ENCODE results near the gene HOOK2. TPM values are rescaled to one million over a fixed set of nuclear protein-coding genes. Genes with fewer than 3 reads are reported as not detected.
"Not testable (repeated sequence)": the region's sequence is repeated elsewhere in the genome, so short reads cannot be mapped to it uniquely, and the experiment has no call there.

The HOOK2 gene, protein sequence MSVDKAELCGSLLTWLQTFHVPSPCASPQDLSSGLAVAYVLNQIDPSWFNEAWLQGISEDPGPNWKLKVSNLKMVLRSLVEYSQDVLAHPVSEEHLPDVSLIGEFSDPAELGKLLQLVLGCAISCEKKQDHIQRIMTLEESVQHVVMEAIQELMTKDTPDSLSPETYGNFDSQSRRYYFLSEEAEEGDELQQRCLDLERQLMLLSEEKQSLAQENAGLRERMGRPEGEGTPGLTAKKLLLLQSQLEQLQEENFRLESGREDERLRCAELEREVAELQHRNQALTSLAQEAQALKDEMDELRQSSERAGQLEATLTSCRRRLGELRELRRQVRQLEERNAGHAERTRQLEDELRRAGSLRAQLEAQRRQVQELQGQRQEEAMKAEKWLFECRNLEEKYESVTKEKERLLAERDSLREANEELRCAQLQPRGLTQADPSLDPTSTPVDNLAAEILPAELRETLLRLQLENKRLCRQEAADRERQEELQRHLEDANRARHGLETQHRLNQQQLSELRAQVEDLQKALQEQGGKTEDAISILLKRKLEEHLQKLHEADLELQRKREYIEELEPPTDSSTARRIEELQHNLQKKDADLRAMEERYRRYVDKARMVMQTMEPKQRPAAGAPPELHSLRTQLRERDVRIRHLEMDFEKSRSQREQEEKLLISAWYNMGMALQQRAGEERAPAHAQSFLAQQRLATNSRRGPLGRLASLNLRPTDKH
- total RNA-seq, result 10 to 100 TPM; 20.0 to 20.3 TPM

DNA sequence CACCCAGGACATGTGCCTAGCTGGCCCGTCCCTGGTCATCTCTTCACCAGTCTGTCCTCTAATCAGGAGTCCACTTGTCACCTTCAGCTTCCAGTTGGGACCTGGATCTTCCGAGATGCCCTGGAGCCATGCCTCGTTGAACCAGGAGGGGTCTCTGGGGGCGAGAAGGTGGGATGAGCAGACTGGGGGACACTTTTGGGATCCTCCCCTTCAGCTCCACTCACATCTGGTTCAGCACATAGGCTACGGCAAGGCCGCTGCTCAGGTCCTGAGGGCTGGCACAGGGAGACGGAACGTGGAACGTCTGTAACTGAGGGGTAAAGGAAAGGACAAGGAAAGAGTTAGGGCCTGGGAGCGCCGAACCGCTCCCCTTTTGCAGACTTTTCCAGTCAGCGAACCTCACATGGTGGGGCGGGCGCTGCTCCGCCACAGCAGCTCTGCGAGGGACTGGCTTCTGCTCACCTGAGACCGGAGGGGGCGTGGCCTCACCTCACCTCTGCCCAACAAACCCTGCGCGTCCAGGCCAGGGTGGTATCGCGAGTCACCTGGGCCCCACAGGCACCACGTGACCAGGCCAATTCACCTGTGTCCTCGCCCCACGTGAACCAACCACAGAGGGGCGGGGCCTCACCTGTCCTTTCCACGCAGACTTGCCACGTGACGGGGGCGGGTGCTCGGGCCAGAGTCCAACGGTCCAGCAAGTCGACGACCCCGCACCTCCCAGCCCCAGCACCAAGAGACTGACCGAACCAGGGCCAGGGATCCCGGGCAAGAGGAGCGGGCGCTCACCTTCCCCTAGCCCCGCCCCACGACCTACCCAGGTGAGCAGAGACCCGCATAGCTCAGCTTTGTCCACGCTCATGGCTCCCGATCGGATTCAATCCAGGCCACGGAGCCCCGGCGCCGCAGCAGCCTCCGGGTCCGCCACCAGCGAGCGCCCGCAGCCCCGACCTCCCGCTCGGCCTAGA lies at the start of gene HOOK2:
Gene HOOK2, minus strand, starts transcription at position 965 of the 968 bp plus-strand sequence. Its CDS starts 103 bp downstream, at position 862.
- DNase-seq, result no peak
- POLR2A ChIA-PET, result interaction anchor here (2.7 kb wide), 1 partner anchor 18 kb away, joined by 20 read pairs; the partner anchor contains the start of gene JUNB
- no peaks in the 10 kb centered on the region for H3K27me3 Mint-ChIP-seq
- H3K27ac Mint-ChIP-seq, result peak within 1 kb of the TSS; percentile 48
- H3K9me3 Mint-ChIP-seq, result no peaks in the 10 kb centered on the region
- ATAC-seq (ENCODE audit: low read depth), result peak; percentile 21
- H3K36me3 Mint-ChIP-seq, result no peaks in the 10 kb centered on the region
- peak within 1 kb of the TSS; percentile 71 for H3K4me3 Mint-ChIP-seq
- peaks cover 19% of the 10 kb centered on the region for H3K4me1 Mint-ChIP-seq

DNA sequence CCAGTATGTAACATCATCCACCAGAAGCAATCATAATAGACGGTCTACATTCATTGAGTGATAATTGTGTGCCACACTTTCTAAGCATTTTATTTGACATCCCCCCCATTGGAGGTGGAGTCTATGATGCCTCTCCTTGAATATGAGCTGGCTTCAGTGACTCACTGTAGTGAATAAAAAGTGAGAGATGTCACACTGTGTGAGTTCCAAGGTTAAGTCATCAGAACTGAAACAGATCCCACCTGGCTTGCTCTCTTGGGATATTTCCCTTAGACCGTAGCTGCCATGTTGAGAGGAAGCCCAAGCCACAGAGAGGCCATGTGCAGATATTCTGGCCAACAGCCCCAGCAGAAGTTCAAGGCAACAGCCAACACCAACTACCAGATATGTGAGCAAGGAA lies 46.4 kb upstream of the HOOK2 start:
- Mint-ChIP-seq H3K36me3 (peaks cover 1% of the 10 kb centered on the region), H3K9me3 (no peaks in the 10 kb centered on the region), H3K27me3 (peaks cover 13% of the 10 kb centered on the region), H3K4me3 (no peak overlapping the region), H3K4me1 (peaks cover 5% of the 10 kb centered on the region), H3K27ac (no peak overlapping the region)
- ATAC-seq (ENCODE audit: low read depth) (no peak), DNase-seq (no peak)
- POLR2A ChIA-PET, result no interaction called here

DNA sequence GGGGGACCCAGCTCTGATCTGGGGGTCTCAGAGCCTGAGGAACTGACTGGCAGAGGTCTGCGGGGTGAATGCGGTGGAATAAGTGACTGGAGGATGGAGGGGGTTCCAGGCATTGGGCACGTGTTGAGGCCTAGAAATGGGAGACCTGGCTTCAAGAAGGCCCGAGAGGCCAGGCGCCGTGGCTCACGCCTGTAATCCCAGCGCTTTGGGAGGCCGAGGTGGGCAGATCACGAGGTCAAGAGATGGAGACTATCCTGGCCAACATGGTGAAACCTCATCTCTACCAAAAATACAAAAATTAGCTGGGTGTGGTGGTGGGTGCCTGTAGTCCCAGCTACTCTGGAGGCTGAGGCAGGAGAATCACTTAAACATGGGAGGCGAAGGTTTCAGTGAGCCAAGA lies 42.5 kb upstream of the HOOK2 start:
- H3K4me3 Mint-ChIP-seq; H3K27me3 Mint-ChIP-seq; H3K27ac Mint-ChIP-seq; H3K36me3 Mint-ChIP-seq; DNase-seq; H3K4me1 Mint-ChIP-seq; H3K9me3 Mint-ChIP-seq; ATAC-seq (ENCODE audit: low read depth): not testable (repeated sequence)
- POLR2A ChIA-PET, result interaction anchor here (0.6 kb wide), 1 partner anchor 12 kb away, joined by 5 read pairs; no protein-coding TSS in a partner anchor

DNA sequence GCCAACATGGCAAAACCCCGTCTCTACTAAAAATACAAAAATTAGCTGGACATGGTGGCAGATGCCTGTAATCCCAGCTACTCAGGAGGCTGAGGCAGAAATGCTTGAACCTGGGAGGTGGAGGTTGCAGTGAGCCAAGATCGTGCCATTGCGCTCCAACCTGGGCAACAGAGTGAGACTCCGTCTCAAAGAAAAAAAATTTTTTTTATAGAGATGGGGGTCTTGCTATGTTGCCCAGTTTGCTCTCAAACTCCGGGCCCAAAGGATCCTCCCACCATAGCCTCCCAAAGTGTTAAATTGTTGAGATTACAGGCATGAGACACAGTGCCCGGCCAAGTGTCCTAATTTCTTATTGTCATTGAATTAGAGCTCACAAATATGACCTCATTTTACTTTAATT lies 41.8 kb upstream of the HOOK2 start:
- H3K36me3 Mint-ChIP-seq, result peaks cover 13% of the 10 kb centered on the region
- H3K4me3 Mint-ChIP-seq; H3K27ac Mint-ChIP-seq; POLR2A ChIA-PET; H3K27me3 Mint-ChIP-seq; DNase-seq; H3K4me1 Mint-ChIP-seq; ATAC-seq (ENCODE audit: low read depth); H3K9me3 Mint-ChIP-seq: not testable (repeated sequence)

DNA sequence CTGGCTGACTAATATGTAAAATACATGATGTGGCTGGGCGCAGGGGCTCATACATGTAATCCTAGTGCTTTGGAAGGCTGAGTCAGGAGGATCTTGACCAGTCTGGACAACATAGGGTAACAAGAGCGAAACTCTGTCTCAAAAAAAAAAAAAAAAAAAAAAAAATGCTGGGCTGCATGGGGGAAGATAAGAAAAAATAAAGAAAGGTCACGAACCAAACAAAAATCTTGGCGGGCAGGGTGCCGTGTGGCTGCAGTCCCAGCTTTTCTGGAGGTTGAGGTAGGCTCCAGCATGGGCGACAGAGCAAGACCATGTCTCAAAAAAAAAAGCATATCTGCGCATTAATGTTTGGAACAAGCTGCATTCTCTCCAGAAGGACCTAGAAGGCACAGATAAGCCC lies 39.7 kb upstream of the HOOK2 start:
- H3K4me3 Mint-ChIP-seq, result no peak overlapping the region
- peaks cover 2% of the 10 kb centered on the region for H3K4me1 Mint-ChIP-seq
- no peak for DNase-seq
- H3K9me3 Mint-ChIP-seq, result no peaks in the 10 kb centered on the region
- no peak overlapping the region for H3K27ac Mint-ChIP-seq
- no peaks in the 10 kb centered on the region for H3K27me3 Mint-ChIP-seq
- POLR2A ChIA-PET, result no interaction called here
- peaks cover 16% of the 10 kb centered on the region for H3K36me3 Mint-ChIP-seq
- ATAC-seq (ENCODE audit: low read depth), result no peak

DNA sequence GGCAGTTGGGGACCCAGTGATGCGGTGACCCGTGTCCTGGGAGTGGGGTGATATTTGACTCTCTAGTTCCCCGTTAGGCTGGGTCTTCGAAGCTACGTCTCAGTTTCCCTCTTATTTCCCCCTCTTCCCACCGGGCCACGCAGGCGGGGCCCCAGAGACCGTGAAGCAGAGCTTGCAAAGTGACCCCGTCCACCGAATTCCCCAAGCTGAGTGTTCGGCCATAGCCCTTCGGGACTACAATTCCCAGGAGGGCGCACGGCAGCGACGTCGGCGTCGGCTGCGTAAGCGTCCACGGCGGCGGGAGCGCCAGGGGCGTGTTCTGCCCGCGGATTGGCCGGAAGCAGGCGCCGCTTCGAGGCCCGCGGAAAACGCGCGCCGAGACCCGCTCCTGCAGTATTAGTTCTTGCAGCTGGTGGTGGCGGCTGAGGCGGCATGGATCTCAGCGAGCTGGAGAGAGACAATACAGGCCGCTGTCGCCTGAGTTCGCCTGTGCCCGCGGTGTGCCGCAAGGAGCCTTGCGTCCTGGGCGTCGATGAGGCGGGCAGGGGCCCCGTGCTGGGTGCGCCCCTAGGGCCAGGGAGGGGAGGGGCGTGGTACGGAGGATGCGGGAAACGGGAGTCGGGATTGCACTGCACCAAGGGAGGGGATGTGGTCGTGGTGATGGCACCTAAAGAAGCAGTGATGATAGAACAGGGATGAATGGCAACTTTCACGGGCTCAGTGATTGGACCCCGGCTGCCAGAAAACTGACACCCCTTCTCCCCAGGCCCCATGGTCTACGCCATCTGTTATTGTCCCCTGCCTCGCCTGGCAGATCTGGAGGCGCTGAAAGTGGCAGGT lies 31.1 kb upstream of the HOOK2 start, which contains the start of gene RNASEH2A:
Gene RNASEH2A, plus strand, starts transcription at position 343 of the 840 bp plus-strand sequence. Its CDS starts 90 bp downstream, at position 433.
- H3K4me1 Mint-ChIP-seq, result peaks cover 19% of the 10 kb centered on the region
- H3K4me3 Mint-ChIP-seq, result peak within 1 kb of the TSS; percentile 94
- DNase-seq, result peak; percentile 91
- H3K27ac Mint-ChIP-seq, result peak within 1 kb of the TSS; percentile 89
- POLR2A ChIA-PET, result interaction anchor here (0.5 to 1.9 kb wide), 12 partner anchors 10 to 132 kb away, joined by 3 to 12 read pairs (median 3); partner anchors contain the start of genes CALR, DHPS, JUNB and TNPO2
- H3K9me3 Mint-ChIP-seq, result no peaks in the 10 kb centered on the region
- H3K36me3 Mint-ChIP-seq, result peaks cover 13% of the 10 kb centered on the region
- H3K27me3 Mint-ChIP-seq, result no peaks in the 10 kb centered on the region
- peak; percentile 85 for ATAC-seq (ENCODE audit: low read depth)

DNA sequence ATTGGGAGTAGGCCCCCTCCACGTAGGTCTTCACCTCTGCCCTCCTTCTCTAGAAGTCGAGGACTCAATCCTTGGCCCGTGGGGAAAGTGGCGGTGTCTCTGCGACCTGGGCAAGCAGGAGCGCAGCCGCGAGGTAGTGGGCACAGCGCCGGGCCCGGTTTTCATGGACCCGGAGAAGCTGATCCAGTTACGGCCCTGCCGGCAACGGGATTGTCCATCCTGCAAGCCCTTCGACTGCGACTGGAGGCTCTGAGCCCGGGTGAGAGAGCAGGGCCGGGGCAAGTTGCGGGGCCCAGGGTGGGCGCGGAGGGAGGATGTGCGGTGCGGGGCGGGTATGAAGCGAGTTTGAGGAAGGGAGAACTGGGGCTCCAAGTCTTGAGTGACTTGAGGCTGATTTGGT lies 28.7 kb upstream of the HOOK2 start:
- no peak for ATAC-seq (ENCODE audit: low read depth)
- peaks cover 10% of the 10 kb centered on the region for H3K36me3 Mint-ChIP-seq
- no peak overlapping the region for H3K27ac Mint-ChIP-seq
- POLR2A ChIA-PET, result interaction anchor here (0.6 to 1.2 kb wide), 3 partner anchors 11 to 70 kb away, joined by 3 to 4 read pairs (median 4); no protein-coding TSS in a partner anchor
- H3K4me3 Mint-ChIP-seq, result no peak overlapping the region
- peaks cover 27% of the 10 kb centered on the region for H3K4me1 Mint-ChIP-seq
- DNase-seq, result no peak
- no peaks in the 10 kb centered on the region for H3K9me3 Mint-ChIP-seq
- no peaks in the 10 kb centered on the region for H3K27me3 Mint-ChIP-seq

DNA sequence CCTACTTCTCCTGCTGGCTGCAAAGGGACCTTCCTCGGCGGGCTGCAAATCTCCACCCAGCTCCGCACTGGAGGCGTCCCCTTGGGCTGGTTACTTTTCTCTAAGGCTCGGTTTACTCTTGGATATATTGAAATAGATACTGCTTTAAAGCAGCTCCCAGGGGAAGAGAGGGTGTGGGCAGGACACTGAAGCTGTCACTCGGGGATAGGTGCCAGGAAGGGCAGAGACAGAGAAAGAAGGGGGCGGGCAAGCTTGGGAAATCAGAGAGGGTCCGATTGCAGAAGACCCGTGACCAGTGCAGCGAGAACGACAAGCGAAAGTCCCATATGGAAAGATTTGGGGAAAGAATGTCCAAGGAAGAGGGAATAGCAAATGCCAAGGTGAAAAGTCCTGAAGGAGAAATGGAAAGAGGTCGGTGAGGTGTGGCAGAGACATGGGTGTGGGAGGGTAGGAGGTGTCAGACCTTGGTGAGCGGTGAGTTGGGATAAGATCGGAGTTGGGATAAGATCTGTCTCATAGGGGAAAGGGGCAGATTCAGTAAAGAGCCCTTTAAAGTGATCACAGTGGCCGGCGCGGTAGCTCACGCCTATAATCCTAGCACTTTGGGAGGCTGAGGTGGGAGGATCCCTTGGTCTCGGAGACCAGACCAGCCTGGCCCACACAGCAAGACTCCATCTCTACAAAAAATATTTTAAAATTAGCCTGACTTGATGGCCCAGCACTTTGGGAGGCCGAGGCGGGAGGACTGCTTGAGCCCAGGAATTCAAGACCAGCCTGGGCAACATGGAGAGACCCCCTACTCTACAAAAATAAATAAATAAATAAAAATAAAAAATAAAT lies 27.1 kb upstream of the HOOK2 start:
- no peaks in the 10 kb centered on the region for H3K9me3 Mint-ChIP-seq
- DNase-seq (no peak), ATAC-seq (ENCODE audit: low read depth) (no peak)
- H3K27ac Mint-ChIP-seq, result peak overlapping the region; percentile 34
- POLR2A ChIA-PET, result interaction anchor here (0.6 to 2.9 kb wide), 3 partner anchors 11 to 81 kb away, joined by 3 to 25 read pairs (median 3); partner anchors contain the start of gene JUNB
- H3K4me3 Mint-ChIP-seq, result peak overlapping the region; percentile 90
- no peaks in the 10 kb centered on the region for H3K27me3 Mint-ChIP-seq
- H3K4me1 Mint-ChIP-seq, result peaks cover 23% of the 10 kb centered on the region
- peaks cover 5% of the 10 kb centered on the region for H3K36me3 Mint-ChIP-seq

DNA sequence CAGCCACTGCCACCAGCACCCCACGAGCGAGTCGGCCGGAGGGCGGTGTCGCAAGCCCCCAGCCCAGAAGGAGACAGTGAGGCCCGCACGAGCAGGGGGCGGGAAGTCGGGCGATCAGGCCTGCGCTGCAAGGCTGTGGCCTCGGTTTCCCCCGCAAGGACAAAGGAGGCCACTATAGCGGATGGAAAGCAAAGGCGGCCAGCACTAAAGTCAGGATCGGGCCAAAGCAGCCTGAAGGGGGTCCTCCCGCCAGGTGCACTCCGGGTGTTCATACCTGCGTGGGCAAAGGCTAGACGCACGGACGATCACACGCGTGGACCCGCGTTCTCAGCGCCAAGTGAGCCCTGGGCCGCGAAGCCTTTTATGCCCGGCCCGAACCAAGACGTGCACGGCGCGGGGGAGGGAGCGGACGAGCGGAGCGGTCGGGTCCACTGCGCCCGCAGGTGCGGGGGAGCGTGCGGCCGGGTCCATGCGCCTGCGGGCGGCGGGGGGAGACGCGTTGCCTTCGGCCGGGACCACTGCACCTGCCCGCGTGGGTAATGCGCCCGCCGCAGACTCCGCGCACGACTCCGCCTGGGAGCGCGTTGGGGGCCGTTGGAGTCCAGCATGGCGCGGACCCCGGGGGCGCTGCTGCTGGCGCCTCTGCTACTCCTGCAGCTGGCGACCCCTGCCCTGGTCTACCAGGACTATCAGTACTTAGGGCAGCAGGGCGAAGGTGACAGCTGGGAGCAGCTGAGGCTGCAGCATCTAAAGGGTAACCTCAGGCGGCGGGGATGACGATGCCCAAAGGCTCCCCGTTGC lies 26.3 kb upstream of the HOOK2 start, which contains the start of the genes PRDX2 and THSD8:
Gene PRDX2, minus strand, starts transcription at position 335 of the 801 bp plus-strand sequence. CDS start 539 bp downstream, outside the sequence.
Gene THSD8, plus strand, starts transcription at position 604 of the 801 bp plus-strand sequence. Its CDS starts 3 bp downstream, at position 607.
- no peaks in the 10 kb centered on the region for H3K9me3 Mint-ChIP-seq
- H3K27me3 Mint-ChIP-seq, result no peaks in the 10 kb centered on the region
- POLR2A ChIA-PET, result interaction anchor here (0.6 to 2.9 kb wide), 6 partner anchors 10 to 104 kb away, joined by 3 to 25 read pairs (median 4); partner anchors contain the start of gene JUNB
- peaks cover 5% of the 10 kb centered on the region for H3K36me3 Mint-ChIP-seq
- DNase-seq, result peak; percentile 87
- peak within 1 kb of the TSS; percentile 90 for H3K4me3 Mint-ChIP-seq
- H3K27ac Mint-ChIP-seq, result peak within 1 kb of the TSS; percentile 81
- peaks cover 21% of the 10 kb centered on the region for H3K4me1 Mint-ChIP-seq
- peak; percentile 62 for ATAC-seq (ENCODE audit: low read depth)

DNA sequence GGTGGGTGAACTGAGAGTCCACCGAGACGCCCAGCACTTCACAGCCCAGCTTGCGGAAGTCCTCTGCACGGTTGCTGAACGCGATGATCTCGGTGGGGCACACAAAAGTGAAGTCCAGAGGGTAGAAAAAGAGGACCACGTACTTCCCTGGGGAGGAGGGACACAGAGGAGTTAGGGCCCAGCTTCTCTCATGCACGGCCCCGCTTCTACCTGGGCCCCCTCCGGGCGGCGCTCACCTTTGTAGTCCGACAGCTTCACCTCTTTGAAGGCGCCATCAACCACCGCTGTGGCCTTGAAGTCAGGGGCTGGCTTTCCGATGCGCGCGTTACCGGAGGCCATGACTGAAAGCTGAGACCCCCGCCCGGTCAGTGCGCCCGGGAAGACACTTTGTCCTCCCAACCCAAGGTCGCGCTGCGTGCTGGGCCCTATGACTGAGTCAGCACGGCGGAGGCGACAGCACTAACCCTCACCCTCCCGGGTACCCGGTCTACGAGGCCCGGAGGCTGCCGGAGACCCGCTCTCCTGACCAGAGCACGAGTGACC lies 25.6 kb upstream of the HOOK2 start:
- peak overlapping the region; percentile 90 for H3K4me3 Mint-ChIP-seq
- H3K27me3 Mint-ChIP-seq, result no peaks in the 10 kb centered on the region
- H3K4me1 Mint-ChIP-seq, result peaks cover 23% of the 10 kb centered on the region
- no peaks in the 10 kb centered on the region for H3K9me3 Mint-ChIP-seq
- peak overlapping the region; percentile 81 for H3K27ac Mint-ChIP-seq
- ATAC-seq (ENCODE audit: low read depth) (peak; percentile 17), DNase-seq (no peak)
- POLR2A ChIA-PET, result interaction anchor here (0.6 to 2.9 kb wide), 9 partner anchors 8 to 351 kb away, joined by 3 to 25 read pairs (median 4); partner anchors contain the start of gene JUNB
- H3K36me3 Mint-ChIP-seq, result peaks cover 2% of the 10 kb centered on the region
